Activated effector memory CD4-positive, alpha-beta T cell treated with anti-CD3 and anti-CD28 coated beads, Interleukin-2, amount 50 U/mL, for 16 hours (primary cell): Measurements from ENCODE around the gene FAT2.
"Not testable (repeated sequence)": the region's sequence is repeated elsewhere in the genome, so short reads cannot be mapped to it uniquely, and the experiment has no call there.

Experiments used
- DNase-seq: peaks from one replicate; pipeline ENCODE4 v3.0.0-alpha.2; 2020

Gene FAT2

DNA sequence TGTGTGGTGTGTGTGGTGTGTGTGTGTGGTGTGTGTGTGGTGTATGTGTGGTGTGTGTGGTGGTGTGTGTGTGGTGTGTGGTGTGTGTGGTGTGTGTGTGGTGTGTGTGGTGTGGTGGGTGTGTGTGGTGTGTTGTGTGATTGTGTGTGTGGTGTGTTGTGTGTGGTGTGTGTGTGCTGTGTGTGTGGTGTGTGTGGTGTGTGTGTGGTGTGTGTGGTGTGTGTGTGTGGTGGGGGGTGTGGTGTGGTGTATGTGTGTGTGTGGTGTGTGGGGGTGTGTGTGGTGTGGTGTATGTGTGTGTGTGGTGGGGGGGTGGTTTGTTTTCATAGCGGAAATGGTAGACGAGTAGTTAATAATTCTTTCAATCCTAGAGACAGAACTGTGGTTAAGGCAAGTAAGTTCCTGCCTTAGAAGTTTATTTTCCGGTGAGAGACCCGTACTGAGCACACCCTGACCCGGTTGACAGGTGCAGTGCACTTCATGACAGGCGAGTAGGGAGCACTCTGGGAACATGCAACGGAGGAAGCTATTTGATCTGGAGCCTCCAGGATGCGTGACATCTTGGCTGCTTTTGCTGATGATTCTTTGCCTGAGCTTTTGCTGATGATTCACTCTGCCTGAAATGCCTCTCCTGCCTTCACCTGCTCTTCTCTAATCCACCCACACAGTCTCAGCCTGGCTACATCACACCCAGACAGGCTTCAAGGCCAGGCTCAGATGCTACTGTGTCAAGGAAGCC is 21.7 kb upstream of the FAT2 start:
- peak; percentile 73 for DNase-seq

GRCh38 chr5:151611127-151611775 is 20.1 kb upstream of the FAT2 start:
- DNase-seq: no peak

- no peak for DNase-seq
Measured at GRCh38 chr5:151608522-151608921, 17.4 kb upstream of the FAT2 start.

GRCh38 chr5:151607304-151607703 is 16.2 kb upstream of the FAT2 start:
- no peak for DNase-seq

- DNase-seq: no peak
Measured at GRCh38 chr5:151605559-151605958, 14.4 kb upstream of the FAT2 start.

- DNase-seq: no peak
Measured at GRCh38 chr5:151602806-151603205, 11.7 kb upstream of the FAT2 start.

DNA sequence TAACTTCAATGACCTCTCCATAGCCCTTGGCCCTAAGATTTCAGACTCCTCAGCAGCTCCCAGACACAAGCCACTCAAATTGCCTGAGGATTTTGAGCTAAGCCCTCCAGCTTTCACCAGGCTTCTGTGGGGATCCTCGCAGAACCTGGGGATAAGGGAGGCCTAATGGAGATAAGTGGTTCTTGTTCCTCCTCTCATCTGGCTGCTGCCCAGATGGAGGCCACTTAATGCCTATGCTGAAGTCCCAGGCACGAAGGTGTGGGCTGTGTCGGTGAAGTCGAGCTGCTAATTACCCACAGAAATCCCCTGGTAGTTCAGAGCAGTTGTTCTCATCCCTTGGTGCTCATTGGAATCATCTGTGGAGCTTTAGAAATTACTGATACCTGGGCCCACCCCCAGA is 10.3 kb upstream of the FAT2 start:
- no peak for DNase-seq

GRCh38 chr5:151600069-151600665 is 9.0 kb upstream of the FAT2 start:
- no peak for DNase-seq

- no peak for DNase-seq
Measured at GRCh38 chr5:151598984-151599383, 7.9 kb upstream of the FAT2 start.

- no peak for DNase-seq
Measured at GRCh38 chr5:151598549-151598948, 7.4 kb upstream of the FAT2 start.

- no peak for DNase-seq
Measured at GRCh38 chr5:151597749-151598148, 6.6 kb upstream of the FAT2 start.

- no peak for DNase-seq
Measured at GRCh38 chr5:151596828-151597539, 5.9 kb upstream of the FAT2 start.

GRCh38 chr5:151595411-151595826 is 4.3 kb upstream of the FAT2 start:
- DNase-seq: no peak

DNA sequence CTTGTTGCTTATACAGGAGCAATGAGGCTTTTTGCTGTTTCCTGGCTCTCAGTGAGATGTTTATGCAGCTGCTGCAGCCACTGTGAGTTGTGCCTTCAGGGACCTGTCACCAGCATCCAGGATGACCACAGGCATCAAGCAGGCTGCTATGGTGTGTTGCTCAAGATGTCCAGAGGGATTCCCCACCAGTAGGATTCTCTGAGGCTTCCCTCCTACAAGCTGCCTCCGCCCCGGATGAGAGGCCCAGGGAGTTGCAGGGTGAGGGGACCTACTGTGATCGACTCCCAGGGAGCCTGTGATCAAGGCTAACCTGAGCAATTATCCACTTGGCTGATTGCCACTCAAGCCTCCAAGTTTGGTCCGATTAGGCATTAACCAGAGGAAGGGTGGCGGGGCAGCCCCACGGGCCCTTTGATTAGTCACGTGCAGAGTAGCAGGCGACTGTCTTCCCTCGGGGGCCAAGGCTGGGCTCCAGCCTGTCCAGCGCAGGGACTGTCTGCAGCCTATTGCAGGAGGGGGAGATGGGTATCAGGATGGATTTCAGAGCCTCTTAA is 1.8 kb upstream of the FAT2 start:
- no peak for DNase-seq

DNA sequence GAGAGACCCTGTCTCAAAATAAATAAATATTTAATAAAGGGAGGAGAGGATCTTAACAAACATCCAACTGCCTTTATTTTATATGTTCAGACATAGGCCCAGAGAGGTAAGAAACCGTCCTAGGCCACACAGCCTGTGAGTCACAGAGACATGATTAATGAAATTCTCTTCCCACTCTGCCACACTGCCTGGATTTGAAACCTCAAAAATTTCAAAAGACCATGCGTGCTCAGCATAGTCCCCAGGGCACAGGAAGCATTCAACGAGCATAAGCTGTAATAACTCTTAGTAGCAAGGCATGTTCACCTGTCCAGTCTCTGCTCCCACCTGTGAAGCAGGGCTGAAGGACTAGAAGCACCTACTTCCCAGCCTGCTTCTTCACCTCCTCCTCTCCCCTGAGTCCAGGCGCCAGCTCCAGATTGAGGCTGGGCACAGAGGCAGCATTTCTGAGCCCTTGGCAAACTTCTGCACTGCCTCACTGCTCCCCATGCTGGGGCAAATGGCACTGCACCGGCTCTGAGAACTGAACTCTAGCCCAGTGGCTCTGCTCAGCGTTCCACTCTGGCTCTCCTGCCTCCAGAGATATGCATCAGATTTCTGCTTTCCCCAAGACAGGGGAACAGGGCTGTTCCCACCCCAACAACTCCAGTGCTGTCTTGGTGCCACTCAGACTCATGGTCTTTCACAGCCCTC is 1.1 kb downstream of the FAT2 start:
- no peak for DNase-seq

DNA sequence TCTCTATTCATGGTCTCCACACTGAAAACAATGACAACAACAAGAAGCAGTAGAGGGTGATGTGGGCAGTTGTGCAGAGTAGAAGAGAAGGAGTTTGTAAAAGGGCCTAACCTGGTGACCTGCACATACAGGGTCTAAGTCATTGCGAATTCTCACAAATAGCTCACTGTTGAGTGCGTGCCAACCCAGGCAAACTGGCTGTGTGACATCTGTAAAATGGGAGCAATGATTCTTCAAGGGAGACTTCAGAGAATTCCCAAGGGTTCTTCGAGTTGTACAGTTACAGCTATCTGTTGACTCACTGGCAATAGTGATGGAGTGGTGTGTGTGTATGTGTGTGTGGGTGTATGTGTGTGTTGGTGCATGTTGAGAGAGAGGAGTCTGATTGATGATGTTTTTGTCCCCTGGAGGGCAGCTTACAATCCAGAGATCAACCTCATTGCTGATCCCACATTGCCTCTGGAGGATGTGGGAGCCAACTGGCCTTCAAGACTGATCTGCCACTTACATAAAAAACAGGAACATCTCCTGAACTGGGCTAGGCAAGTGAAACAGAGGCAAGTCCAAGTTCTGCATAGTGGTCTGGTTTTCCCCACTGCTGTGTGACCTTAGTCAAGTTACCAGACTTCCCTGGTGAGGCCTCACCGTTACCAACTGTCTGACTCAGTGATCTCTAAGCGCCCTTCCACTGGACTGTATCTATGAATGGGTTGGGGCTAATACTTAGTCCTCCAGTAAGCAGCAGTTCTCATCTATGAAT is 3.2 kb downstream of the FAT2 start:
- DNase-seq: no peak

DNA sequence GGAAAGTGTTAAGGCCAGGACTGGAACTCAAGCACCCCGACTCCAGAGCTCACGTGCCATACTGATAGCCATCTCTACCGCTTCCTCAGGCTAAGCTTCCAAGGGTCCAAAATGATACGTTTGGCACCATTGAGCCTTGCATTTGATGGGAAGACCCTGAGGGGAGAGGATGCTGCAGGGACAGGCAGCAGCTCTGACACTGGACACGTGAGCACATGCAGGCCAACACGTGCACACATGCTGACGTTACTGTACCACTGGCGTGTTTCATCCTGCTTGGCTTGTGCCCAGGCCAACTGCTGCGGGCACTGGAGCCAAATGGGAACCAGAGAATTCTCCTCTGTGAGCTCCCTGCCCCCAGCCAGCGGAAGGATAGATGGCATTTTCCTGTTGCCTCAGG is 5.2 kb downstream of the FAT2 start:
- no peak for DNase-seq

DNA sequence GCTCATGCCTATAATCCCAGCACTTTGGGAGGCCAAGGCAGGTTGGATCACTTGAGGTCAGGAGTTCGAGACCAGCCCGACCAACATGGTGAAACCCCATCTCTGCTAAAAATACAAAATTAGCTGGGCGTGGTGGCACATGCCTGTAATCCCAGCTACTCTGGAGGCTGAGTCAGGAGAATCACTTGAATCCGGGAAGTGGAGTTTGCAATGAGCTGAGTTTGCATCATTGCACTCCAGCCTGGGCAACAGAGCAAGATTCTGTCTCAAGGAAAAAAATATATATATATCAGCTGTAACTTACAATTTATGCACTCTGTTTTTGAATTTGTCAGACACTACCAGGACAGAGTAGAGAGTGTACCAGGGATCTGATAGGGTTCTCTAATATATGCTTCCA is 5.8 kb downstream of the FAT2 start:
- not testable (repeated sequence) for DNase-seq

- DNase-seq: no peak
Measured at GRCh38 chr5:151584057-151584937, 6.8 kb downstream of the FAT2 start.

GRCh38 chr5:151581812-151582583 is 9.1 kb downstream of the FAT2 start:
- DNase-seq: no peak
